ENCODE data around the gene FXYD4.

The FXYD4 gene

DNA sequence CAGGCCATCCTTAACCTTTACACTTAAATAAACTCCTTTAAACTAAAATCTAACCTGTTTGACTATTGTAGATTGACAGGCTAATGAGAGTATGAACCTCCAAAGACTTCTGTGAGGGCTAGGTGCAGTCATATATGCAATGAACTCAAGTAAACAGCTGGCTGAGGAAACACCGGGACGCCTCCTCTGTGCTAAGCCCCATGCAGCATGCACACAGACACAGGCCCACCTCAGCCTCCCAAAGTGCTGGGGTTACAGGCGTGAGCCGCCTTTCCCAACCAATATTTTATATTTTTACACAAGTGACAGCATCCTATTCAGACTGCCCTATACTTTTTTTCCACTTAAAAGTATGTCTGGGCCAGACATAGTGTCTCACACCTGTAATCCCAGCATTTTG is 1.5 kb upstream of the FXYD4 start:
- TF ChIP-seq, protein P1, sequence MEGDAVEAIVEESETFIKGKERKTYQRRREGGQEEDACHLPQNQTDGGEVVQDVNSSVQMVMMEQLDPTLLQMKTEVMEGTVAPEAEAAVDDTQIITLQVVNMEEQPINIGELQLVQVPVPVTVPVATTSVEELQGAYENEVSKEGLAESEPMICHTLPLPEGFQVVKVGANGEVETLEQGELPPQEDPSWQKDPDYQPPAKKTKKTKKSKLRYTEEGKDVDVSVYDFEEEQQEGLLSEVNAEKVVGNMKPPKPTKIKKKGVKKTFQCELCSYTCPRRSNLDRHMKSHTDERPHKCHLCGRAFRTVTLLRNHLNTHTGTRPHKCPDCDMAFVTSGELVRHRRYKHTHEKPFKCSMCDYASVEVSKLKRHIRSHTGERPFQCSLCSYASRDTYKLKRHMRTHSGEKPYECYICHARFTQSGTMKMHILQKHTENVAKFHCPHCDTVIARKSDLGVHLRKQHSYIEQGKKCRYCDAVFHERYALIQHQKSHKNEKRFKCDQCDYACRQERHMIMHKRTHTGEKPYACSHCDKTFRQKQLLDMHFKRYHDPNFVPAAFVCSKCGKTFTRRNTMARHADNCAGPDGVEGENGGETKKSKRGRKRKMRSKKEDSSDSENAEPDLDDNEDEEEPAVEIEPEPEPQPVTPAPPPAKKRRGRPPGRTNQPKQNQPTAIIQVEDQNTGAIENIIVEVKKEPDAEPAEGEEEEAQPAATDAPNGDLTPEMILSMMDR (IDR thresholded peaks at IDR 0.05; ENCODE audit: borderline replicate concordance, insufficient read depth, low read depth, low read length), result no peak
- H3K4me3 ChIP-seq (ENCODE audit: low read depth, low read length), result no peak overlapping the region

DNA sequence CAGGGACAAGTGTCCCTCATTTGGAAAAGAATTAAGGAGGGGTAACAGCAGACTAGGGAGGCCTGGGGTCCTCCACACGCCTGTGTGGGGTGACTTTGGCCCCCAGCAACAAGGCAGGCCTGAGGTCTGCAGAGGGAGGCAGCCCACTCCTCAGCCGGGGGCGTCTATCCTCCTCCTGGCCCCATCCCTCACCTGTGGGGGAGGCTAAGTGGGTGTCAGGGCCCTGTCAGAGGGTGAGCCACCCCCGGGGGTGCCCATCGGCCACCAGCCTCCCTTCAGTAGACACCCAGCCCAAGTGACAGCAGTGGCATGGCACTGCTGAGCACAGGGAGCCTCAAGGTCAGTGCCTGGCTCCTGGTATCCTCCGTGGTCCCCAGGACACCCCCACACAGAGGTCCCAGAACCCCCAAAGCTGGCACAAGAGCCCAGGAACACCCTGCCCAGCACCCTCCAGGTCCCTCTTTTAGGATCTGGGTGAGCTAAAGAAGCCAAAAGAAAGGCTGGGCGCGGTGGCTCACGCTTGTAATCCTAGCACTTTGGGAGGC is 693 bp upstream of the FXYD4 start:
- H3K4me3 ChIP-seq (ENCODE audit: low read depth, low read length), result no peak overlapping the region
- TF ChIP-seq, protein P1 (IDR thresholded peaks at IDR 0.05; ENCODE audit: borderline replicate concordance, insufficient read depth, low read depth, low read length), result no peak

DNA sequence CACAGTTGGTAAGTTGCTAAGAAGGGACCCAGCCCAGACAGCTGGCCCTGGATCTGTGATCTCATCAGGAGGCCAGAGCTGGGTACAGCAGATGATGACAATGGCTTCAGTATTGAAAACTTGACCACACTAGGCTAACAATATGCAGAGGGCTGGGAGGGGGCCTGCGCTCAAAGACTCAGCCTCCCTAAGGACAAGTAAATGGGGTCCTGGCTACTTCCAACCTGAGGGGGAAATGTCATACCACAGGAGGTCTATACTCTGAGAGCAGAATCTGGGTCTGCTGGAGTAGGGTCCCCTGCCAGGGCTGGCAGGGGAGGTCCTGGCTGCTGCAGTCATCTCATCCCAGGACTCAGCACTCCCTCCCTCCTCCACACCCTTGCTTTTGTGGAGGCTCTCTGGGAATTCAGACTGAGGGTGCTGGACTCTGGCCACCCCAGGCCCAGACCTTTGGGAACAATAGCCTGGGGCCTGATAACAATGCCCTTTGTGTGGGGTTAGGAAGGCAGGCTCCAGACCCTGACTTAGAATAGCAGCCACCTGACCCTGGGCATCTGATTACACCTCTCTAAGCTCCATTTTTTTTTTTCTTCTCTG is 1.4 kb downstream of the FXYD4 start:
- TF ChIP-seq, protein P1 (IDR thresholded peaks at IDR 0.05; ENCODE audit: borderline replicate concordance, insufficient read depth, low read depth, low read length), result no peak
- H3K4me3 ChIP-seq (ENCODE audit: low read depth, low read length), result no peak overlapping the region

DNA sequence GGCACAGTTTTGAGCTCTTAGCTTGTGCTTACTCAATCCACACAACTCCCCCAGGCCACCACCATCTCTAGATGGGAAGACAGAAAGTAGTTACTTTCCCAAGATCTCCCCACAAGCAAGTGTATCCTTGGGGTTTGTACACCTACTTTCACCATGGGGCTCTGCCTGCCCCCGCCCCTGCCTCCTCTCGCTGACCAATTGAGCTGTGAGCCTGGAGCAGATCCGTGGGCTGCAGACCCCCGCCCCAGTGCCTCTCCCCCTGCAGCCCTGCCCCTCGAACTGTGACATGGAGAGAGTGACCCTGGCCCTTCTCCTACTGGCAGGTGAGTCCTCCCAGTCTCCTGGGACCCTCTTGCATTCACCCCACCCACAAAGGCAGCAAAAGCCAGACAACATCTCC is 2.0 kb downstream of the FXYD4 start:
- H3K4me3 ChIP-seq (ENCODE audit: low read depth, low read length), result no peak overlapping the region
- TF ChIP-seq, protein P1 (IDR thresholded peaks at IDR 0.05; ENCODE audit: borderline replicate concordance, insufficient read depth, low read depth, low read length), result no peak

DNA sequence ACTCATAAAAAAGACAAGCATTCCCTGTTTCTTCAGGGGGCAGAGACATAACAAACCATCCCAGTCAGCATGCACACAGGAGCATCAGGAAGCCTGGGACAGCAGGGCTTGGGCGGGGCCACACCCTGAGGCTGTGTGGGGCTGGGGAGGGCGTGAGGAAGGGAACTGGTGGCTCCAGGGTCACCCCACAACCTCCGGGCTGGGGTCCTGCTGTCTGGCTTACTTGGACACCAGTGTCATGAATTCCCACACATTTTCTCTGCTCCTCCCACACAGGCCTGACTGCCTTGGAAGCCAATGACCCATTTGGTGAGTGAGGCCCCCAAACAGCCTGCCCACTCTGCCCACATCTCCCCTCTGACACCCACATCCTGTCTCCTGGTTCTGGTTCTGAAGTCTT is 2.8 kb downstream of the FXYD4 start:
- TF ChIP-seq, protein P1 (IDR thresholded peaks at IDR 0.05; ENCODE audit: borderline replicate concordance, insufficient read depth, low read depth, low read length), result no peak
- no peak overlapping the region for H3K4me3 ChIP-seq (ENCODE audit: low read depth, low read length)

DNA sequence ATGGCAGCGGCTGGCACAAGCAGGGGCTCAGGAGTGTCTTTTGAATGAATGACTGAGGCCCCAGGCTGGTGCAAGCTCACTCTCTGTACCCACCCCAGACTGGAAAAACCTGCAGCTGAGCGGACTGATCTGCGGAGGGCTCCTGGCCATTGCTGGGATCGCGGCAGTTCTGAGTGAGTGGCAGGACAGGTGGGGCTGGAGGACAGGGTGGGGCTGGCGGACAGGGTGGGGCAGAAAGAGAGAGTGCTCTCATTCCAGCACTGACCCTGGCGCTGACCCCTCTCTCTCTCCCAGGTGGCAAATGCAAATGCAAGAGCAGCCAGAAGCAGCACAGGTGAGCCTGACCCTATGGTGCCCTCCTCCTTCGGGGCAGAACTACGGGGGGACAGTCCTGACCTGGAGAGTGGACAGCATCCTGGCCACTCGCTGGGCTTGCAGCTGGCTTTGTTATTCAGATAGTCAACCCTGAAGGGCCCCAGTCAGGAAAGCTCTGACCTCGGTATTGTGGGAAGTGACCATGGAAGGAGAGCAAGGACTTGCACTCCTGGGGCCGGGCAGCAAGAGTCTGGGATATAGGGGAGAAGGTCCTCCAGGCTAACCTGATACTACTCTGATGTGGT is 4.1 kb downstream of the FXYD4 start:
- no peak overlapping the region for H3K4me3 ChIP-seq (ENCODE audit: low read depth, low read length)
- TF ChIP-seq, protein P1 (IDR thresholded peaks at IDR 0.05; ENCODE audit: borderline replicate concordance, insufficient read depth, low read depth, low read length), result no peak
